ENCODE measurements around the gene ZNF428.
"Not testable (repeated sequence)": the region's sequence is repeated elsewhere in the genome, so short reads cannot be mapped to it uniquely, and the experiment has no call there.

Gene ZNF428

GRCh38 chr19:43591904-43592772, 27.3 kb downstream of the ZNF428 start:
- DNase-seq: no peak

- DNase-seq: no peak
Observed at GRCh38 chr19:43589678-43590077, 29.8 kb downstream of the ZNF428 start.

- DNase-seq: no peak
Observed at GRCh38 chr19:43589277-43589676, 30.2 kb downstream of the ZNF428 start.

- not testable (repeated sequence) for DNase-seq
Observed at GRCh38 chr19:43587029-43587428, 32.4 kb downstream of the ZNF428 start.

GRCh38 chr19:43586346-43586745, 33.1 kb downstream of the ZNF428 start:
- DNase-seq: no peak

- DNase-seq: no peak
Observed at GRCh38 chr19:43584484-43584883, 34.9 kb downstream of the ZNF428 start.

GRCh38 chr19:43582495-43582894, 36.9 kb downstream of the ZNF428 start:
- no peak for DNase-seq

- no peak for DNase-seq
Observed at GRCh38 chr19:43581467-43581866, 38.0 kb downstream of the ZNF428 start.

- no peak for DNase-seq
Observed at GRCh38 chr19:43578787-43579186, 40.6 kb downstream of the ZNF428 start.

- DNase-seq: no peak
Observed at GRCh38 chr19:43575955-43576878, 43.2 kb downstream of the ZNF428 start.

GRCh38 chr19:43575156-43575950, 44.1 kb downstream of the ZNF428 start, which contains the start of the genes PINLYP and XRCC1:
Gene PINLYP, plus strand, starts transcription at chr19:43575801. Its CDS starts 1,391 bp downstream, at chr19:43577192.
Gene XRCC1, minus strand, starts transcription at chr19:43575527. Its CDS starts 69 bp downstream, at chr19:43575458.
- peak; percentile 97 for DNase-seq

GRCh38 chr19:43574424-43575155, 44.8 kb downstream of the ZNF428 start:
- peak; percentile 37 for DNase-seq

GRCh38 chr19:43572171-43572588, 47.2 kb downstream of the ZNF428 start:
- no peak for DNase-seq

- DNase-seq: no peak
Observed at GRCh38 chr19:43570174-43570791, 49.1 kb downstream of the ZNF428 start.

- DNase-seq: no peak
Observed at GRCh38 chr19:43569657-43570056, 49.8 kb downstream of the ZNF428 start.

- no peak for DNase-seq
Observed at GRCh38 chr19:43564800-43565199, 54.6 kb downstream of the ZNF428 start.

- DNase-seq: no peak
Observed at GRCh38 chr19:43563816-43564457, 55.5 kb downstream of the ZNF428 start.

- DNase-seq: peak; percentile 71
Observed at GRCh38 chr19:43562698-43563241, 56.7 kb downstream of the ZNF428 start.

- DNase-seq: no peak
Observed at GRCh38 chr19:43562226-43562697, 57.2 kb downstream of the ZNF428 start.

All from stimulated activated CD8-positive, alpha-beta memory T cell treated with anti-CD3 and anti-CD28 coated beads, Interleukin-4, amount 100 ng/mL, for 48 hours (primary cell).